Nucleus accumbens (tissue), 56 donors: ENCODE results near the gene TMOD1.
A peak's percentile ranks its signal among the peaks of the same experiment; 100 is the strongest.

Source experiments
- DNase-seq, 56 donors: peaks; one replicate each; lab custom pipeline; 2025; lab: John Stamatoyannopoulos, UW

TMOD1 gene

DNA sequence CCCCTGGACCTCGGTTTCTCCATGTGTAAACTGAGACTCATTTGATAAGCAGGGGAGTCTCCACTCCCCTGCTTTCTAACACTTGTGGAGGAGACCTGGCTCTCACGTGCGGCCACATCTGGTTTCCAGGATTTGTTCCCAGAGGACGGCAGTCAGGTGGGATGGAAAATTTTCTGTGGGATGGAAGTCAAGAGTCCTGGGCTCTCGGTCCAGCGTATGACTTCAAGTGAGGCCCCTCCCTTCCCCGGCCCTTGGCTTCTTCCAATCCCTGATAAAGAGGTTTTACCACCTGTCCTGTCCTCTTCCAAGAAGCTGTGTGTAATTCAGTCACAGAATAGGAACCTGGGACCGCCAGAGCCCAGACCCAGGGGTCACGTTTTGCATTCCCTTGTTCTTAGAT, 35.0 kb downstream of the TMOD1 start:
- no peak for DNase-seq

DNA sequence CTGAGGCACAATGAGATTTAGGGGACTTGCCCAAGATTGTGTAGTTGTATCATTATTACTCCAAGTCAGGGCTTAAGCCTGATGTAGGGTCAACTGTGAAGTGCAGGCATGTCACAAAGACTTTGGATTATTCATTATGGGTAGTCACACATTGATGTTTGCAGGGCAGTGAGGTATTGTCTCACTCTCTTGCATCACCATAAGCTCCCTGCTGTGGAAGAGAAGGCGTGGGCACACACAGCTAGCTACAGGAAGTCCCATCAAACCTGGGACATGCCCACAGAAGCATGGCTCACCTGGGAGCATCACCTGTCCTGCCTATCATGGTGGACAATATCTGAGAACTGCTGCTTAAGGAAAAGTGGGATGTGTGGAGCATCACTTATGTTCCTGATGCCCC, 42.1 kb downstream of the TMOD1 start:
- DNase-seq: no peak

DNA sequence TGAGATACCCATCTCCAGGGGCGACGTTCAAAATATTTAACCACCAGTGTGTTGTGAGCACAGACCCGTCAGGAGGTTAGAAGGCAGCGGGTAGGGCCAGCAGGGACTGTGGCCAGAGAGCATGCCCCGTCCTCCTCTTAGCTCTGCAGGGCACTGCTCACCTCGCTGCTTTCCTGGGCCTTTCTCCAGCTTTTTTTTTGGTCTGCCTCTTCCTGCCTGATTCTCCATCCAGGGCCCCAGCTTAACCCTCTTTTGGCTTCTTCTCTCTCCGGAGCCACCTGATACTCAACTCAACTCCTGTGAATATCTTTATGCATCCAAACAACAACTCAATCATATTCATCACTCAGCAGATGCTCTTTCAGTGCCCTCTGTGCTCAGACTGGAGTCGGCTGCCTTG, 44.0 kb downstream of the TMOD1 start:
- no peak for DNase-seq

DNA sequence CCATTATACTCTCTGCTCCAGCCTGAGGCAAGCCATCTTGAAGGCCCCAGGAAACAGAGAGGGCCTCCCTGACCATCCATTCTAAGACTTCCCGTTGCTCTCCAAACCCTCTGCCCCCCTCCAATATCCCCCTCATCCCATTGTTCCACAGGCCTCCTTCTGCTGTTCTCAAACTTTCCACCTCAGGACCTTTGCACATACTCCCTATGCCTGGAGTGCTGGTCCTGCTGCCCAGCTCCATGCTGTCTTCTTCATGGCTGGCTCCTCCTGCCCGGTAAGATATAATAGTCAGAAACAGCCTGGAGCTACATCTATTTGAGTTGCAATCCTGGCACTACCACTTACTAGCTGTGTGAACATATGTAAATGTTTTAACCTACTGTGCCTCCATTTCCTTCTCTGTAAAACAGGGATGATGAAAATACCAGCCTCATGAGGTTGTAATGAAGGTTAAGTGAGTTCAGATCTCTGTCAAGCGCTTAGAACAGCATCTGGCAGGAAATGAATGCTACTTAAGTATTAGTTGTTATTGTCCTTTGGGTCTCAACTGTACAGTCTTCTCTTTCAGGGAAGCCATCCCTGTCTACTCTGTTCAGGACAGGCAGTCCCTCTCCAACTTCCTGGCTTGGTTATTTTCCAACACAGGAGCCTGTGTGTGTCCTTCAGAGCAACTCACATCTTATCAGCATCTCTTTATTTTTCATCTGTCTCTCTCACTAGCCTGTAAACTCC, 45.8 kb downstream of the TMOD1 start:
- no peak for DNase-seq

DNA sequence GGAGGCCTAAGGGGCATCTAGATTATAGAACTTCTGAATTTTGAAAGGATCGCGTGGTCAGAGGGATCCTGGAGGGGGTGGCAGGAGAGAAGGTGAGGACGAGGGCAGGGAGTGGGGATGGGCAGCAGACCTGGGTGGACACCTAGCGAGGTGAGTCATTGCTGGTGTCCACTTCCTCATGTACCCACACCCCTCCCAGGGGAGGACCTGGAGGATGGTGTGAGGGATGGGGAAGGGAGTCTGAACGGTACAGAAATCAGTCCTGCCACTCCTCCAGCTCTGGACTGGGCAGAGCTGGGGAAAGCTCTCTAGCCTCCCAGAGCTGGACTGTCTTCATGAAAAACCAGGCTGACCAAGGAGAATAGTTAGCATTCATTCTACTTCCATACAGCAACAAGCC, 46.9 kb downstream of the TMOD1 start:
- no peak for DNase-seq

DNA sequence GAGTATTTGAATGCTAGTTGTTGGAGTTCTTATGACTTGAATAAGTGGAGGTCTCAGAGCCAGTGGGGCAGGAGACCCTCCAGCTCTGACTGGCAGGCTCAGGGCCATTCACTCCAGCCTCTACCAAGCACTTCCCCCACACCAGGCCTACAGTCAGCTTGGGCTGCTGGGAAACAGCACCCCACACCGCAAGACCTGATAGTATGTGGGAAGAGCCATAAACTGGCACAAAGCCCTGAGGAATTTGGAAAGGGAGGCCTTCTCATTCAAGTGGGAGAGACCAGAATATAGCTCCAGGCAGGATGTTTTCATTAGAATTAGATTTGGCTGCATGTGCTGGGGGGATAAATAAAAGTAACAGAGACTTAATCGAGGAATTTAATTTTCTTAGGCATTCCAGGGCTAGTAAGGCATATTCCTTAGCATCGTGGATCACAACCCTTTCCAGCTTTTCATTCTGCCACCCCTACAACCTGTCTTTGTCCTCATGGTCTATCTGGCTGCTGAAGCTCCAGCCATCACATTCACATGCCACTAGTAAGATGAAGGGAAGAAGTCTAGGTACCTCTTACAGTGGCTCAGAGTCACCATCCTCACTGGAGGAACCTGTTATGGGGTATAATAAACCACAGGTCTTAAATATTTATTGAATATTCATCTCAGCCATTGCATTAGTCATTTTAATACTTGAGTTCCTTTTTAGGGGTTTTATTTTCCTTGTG, 47.5 kb downstream of the TMOD1 start:
- DNase-seq: no peak

DNA sequence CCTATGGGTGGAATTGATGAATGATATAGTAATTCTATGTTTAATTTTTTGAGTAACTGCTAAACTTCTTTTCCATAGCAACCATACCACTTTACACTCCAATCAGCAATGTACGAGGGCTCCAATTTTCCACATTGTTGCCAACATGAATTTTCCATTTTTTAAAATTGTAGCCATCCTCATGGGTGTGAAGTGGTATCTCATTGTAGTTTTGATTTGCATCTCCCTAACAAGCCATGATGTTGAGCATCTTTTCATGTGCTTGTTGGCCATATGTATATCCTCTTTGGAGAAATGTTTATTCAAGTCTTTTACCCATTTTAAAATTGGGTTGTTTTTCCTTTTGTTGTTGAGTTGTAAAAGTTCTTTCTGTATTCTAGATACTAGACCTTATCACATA, 48.9 kb downstream of the TMOD1 start:
- DNase-seq: no peak

DNA sequence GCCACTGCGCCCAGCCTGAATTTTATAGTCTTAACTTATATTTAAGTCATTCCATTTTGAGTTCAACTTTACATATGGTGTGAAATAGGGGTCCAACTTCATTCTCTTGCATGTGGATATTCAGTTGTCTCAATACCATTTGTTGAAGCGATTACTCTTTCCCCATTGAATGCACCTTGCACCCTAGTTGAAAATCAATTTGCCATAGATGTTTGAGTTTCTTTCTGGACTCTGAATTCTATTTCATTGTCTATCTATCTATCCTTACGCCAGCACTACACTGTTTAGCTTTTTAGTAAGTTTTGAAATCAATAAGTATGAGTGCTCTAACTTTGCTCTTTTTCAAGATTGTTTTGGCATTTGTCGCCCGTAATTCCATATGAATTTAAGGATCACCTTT, 49.8 kb downstream of the TMOD1 start:
- DNase-seq: no peak

DNA sequence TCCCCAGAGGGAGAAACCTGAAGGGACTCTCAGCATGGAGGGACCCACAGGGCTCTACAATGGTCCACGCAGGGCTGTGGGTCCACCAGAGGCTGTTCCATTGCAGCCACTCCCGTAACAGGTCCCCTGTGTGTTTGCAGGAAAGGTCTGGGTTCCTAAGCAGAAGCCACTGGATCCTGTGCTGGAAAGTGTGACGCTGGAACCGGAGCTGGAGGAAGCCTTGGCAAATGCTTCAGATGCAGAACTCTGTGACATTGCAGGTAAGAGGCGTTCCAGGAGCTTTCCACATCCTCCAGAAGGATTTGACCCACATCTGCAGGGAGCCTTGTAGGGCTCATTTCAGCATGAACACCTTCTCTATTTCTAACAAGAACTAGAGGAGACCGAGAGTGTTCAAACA, 51.7 kb downstream of the TMOD1 start:
- DNase-seq: peak in 2 of 56 donors; percentile 8 to 18

DNA sequence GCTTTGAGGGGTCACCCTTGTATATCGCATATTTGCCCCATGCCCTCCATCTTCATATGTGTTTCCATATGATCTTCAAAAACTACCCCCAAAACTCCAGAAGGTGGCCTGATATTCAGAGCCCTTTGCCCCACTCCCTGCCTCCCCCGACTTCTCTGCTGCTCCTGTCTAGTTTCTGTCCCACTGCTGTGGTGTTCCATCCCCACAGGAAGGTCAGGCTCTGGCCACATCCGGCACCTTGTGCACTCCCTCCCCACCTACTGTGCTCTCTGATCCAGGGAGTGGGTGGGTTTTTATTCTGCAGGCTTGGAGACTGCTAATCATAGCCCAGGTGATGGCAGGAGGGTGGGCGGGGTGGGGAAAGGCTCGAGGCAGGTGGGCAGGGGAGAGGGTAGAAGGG, 52.4 kb downstream of the TMOD1 start:
- DNase-seq: no peak

DNA sequence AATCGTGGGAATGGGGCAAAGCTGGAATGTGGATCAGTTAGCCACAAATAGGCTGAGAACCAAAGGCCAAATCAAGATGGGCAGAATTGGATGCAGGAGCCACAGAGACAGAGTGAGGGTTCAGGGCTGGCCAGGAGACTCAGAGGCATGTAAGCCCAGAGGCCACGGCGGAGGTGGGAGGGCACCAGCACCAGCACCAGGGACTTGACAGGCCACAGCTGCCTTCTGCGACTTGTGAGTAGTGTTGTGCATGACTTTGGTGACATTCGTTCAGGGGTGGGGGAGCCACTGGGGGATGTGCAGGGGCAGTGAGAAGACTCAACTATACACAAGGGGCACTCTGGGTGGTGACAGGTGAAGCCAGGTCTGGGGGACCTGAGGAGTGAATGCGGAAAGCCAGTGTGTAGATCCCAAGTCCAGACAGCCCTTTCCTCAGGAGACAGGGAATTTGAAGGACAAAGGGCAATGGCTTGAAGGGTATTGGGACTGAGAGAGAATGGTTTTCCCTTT, 53.2 kb downstream of the TMOD1 start:
- no peak for DNase-seq

DNA sequence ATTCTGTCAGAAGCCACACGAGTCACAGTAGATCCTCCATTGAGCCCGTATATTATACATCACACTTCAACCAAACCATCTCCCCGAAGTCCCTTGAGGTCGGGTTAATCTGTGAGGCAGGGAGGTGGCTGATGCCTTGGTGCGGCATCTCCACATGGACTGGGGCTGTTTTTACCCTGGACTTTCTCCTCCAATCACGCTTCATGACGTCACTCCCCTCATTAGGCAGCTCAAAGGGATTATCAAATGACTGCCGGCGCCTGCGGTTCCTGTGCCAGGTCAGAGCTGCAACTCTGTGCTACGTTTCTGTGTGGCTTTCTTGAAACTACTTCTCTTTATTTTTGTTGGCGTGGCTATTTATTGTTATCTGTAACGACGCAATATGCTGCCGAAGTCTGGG, 53.7 kb downstream of the TMOD1 start:
- DNase-seq: peak in 8 of 56 donors; percentile 6 to 34 (median 20)

DNA sequence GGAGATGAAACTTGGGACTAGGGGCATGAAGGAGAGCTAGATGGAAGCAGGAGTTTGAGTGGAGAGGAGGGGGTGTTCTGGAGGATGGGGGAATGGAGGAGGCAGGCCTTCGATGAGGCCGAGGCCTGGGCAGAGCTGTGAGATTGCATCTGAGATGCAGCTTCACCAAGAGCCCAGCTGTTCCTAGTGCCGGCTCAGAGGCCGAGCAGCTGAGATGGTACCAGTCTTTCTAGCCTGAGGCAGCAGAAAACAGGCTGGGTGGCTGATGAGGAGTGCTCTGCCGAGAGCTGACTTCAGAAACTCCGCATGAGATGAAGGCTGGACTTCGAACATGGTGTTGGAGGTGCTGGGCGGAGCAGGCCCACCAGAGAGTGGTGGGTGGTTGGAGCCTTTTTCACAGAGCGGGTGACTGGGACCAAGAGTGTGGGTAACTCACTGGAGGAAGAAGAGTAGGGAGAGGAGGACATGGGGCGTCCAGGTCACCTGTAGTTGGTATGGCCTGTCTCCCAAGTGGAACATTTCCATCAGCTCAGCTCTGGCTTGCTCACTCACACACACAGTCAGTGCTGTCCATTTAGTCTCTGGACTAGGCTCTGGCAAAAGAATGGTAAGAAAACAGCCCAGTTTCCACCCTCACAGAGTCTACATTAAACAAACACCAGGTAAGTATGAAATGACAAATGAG, 54.7 kb downstream of the TMOD1 start:
- no peak for DNase-seq

DNA sequence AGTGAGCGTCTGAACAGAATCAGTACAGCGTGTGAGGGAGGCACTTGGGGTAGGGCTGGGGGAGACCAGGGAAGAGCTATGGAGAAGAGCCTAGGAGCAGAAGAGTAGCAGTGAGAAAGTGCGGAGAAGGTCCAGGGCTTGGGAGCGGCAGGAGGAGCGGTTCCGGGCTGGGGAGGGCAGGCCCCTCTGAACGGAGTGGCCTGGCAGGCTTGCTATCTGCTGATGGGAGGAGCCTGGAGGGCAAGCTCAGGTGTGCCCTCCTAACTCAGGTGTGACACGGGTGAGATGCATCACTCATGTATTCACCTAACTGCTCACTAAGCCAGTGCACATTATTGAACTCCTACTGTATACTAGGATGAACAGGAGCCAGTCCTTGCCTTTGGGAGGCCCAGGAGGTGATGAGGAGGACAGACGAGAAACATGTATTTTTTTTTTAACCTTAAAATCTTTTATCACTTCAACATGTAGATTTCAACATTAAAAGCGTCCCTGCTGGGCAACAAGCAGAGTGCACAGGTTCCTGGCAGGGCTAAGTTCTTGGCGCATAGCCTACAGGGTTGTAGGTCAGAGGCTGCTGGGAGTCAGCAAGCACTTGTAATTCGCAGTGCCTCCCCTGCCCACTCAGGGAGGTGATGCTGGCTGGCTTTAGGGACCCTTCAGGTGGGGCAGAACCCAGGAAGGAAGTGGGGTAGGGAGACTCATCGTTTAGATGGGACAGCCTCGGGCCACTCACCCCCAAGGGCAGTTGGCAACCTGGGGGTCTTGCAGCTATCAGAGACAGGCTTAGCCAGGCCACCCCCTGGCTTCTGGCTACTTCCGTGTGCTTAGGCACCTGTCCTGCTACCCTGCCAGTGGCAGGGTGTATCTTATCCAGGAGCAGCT, 55.5 kb downstream of the TMOD1 start:
- DNase-seq: peak in 1 of 56 donors; percentile 22

DNA sequence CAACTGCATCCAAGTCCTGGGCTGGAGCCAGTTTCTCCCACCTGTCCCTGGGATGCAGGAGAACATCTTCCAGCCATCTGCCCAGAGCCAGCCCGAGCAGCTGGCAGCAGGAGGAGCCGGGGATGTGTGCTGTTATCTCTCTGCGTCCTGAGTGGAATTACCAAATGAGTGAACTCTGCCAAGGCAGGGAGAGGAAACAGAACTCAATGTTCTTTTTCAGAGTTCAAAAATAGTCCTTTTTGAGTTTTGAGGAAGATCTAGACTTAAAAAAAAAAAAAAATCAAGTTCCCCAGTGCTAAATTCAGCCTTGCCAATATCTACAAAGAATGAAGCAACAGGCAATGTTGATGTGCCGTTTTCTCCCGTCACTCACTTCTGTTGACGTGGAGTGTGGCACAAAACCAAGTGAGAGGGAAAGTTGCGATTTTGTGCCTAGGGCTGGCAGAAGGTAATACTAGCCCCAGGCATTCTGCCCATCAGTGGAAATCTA, 56.2 kb downstream of the TMOD1 start:
- DNase-seq: peak in 32 of 56 donors; percentile 15 to 69 (median 39)

DNA sequence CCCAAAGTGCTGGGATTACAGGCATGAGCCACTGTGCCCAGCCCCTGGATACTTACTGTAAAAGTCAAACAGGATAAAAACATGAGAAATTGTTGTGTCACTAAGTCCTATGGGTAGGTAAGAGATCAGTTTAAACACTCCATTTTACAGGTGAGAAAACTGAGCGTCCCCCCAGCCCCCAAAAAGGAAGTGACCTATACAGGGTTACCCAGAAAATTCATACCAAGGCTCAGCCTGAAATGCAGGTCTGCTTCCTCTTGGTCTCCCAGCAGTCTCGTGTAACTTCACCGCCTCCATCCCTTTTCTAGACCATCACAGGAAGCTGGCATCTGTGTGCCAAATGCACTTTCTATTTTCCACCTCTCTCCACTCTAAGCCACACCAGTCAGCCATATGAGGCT, 57.2 kb downstream of the TMOD1 start:
- DNase-seq: peak in 1 of 56 donors; percentile 14

DNA sequence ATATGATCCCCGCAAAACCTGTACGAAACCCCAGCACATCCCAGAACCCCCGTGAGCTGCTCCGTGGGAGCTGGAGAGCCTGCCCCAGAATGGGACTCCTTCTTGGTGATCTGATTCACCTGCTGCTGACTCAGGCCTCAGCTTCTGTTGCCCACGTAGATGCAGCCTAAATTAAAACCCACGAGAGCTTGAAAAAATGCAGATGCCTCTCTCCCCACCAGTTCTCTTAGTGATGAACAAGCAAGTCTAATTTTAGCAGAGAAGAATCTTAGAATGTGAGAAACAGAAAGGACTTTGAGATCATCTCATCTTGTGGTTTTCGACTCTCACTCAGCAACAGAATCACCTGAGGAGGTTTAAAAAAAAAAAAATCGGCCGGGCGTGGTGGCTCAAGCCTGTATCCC, 57.6 kb downstream of the TMOD1 start:
- DNase-seq: peak in 29 of 56 donors; percentile 13 to 82 (median 44)

DNA sequence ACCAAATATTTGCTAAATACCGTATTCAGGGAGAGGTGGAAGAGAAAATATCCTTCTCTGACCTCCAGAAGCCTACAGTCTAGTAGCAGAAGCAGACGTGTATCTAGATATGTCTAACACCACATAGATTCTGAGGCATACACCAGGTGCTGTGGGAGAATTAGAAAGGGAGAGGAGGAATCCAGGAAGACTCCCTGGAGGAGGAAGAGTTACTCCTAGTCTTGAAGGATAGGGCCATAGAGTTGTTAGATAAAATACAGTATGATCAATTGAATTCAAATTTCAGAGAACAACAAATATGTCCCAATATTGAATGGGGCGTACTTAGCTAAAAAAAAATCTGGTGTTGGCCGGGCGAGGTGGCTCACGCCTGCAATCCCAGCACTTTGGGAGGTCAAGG, 58.7 kb downstream of the TMOD1 start:
- DNase-seq: no peak

DNA sequence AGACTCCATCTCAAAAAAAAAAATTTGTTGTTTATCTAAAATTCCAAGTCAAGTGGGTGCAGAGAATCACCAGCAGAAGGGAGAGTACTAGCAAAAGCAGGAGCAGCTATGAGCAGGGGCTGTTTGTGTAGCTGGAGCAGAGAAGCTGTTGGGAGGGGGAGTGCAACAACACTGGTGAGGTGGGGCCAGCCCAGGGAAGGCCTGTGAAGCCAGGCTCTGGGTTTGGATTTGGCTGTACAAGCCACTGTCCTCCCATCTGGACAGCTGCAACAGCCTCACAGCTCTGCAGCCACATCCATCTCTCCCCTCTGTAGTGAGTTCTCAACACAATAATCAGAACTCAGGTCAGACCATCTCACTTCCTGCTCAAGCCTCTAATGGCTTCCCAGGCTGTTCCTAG, 59.4 kb downstream of the TMOD1 start:
- no peak for DNase-seq

DNA sequence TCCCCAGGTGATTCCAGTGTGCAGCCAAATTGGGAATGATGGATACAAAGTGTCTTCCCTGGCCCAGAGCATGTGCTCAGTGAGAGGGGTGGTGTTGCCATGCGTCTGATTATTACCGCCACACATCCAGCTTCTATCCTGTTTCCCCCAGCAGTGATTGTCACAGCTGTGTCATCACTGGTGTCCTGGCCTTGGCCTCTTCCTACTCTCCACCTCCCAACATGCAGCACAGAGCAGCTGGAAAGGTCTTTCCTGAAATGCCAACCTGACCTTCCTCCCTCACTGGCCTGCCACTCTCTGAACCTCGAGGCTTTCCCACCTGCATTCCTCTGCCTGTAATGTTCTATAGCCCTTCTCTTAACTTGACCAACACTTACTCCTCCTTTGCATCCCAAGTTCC, 60.0 kb downstream of the TMOD1 start:
- DNase-seq: no peak
